ENCODE data around the gene ANKRD18B. TPM values are rescaled to one million over a fixed set of nuclear protein-coding genes. Genes with fewer than 3 reads are reported as not detected.

Gene ANKRD18B
- total RNA-seq, 4 donors from 2014 or later = 0.28 TPM; not detected in 3

GRCh38 chr9:33619666-33620404, 95.8 kb downstream of the ANKRD18B start:
- no peak overlapping the region for H3K4me3 ChIP-seq
- no peak for DNase-seq
- H3K27ac ChIP-seq = no peak overlapping the region
- H3K36me3 ChIP-seq = no peaks in the 10 kb centered on the region
- H3K9me3 ChIP-seq = no peaks in the 10 kb centered on the region
- TF ChIP-seq POLR2A (IDR thresholded peaks at IDR 0.05) = no peak
- no peak for TF ChIP-seq CTCF (IDR thresholded peaks at IDR 0.05)
- intact Hi-C loops (cut with DNase I; ENCODE audit: low total_unique reads) = loop anchor here (10.0 kb wide), 1 partner anchor 105 kb away; no protein-coding TSS in a partner anchor
- H3K27me3 ChIP-seq = no peaks in the 10 kb centered on the region
- H3K4me1 ChIP-seq = no peaks in the 10 kb centered on the region

- intact Hi-C loops (cut with DNase I; ENCODE audit: low total_unique reads) = loop anchor here (10.0 kb wide), 1 partner anchor 104 kb away; no protein-coding TSS in a partner anchor
- H3K4me3 ChIP-seq = no peak overlapping the region
- no peaks in the 10 kb centered on the region for H3K4me1 ChIP-seq
- H3K36me3 ChIP-seq = no peaks in the 10 kb centered on the region
- DNase-seq = no peak
- TF ChIP-seq POLR2A (IDR thresholded peaks at IDR 0.05) = no peak
- TF ChIP-seq CTCF (IDR thresholded peaks at IDR 0.05) = no peak
- H3K27ac ChIP-seq = peak overlapping the region in 1 of 2 donors; percentile 8
- H3K9me3 ChIP-seq = no peaks in the 10 kb centered on the region
- no peaks in the 10 kb centered on the region for H3K27me3 ChIP-seq
Measured at GRCh38 chr9:33620738-33621439, 96.8 kb downstream of the ANKRD18B start.

Small RNAs within 50 kb of the gene (small RNA-seq; reads per million reads assigned to genes)
- not detected for gene AL139008.1
- gene PRSS3P4 = not detected

Other genes starting within 250 kb of the ANKRD18B start
- 10 to 100 TPM; 18.5 to 52.9 (median 27.9) TPM for gene NFX1, start 233.7 kb upstream of the ANKRD18B start, total RNA-seq
- gene AQP7, start 121.7 kb upstream of the ANKRD18B start, total RNA-seq = 1 to 10 TPM in 3 of 4 donors, not detected in 1; 1.3 to 4.6 (median 2.1) TPM
- gene AQP3, start 76.7 kb upstream of the ANKRD18B start, total RNA-seq = 10 to 100 TPM in 1 of 4 donors, 1 to 10 TPM in 2, not detected in 1; 2.8 to 14.4 (median 5.8) TPM
- gene NOL6, start 50.3 kb upstream of the ANKRD18B start, total RNA-seq = 10 to 100 TPM in 2 of 4 donors, 1 to 10 TPM in 2; 7.9 to 35.4 (median 15.8) TPM